ENCODE data around the gene TRAPPC3.

TRAPPC3 gene

GRCh38 chr1:36179220-36179600 lies 29.9 kb upstream of the TRAPPC3 start:
- in situ Hi-C loops (cut with HindIII; ENCODE audit: low sequenced_read_pairs), result no loop called here

GRCh38 chr1:36178471-36179219 lies 29.4 kb upstream of the TRAPPC3 start:
- in situ Hi-C loops (cut with HindIII; ENCODE audit: low sequenced_read_pairs), result no loop called here
- no peak overlapping the region for H3K4me3 ChIP-seq (ENCODE audit: low read depth, low read length)
- no peak for TF ChIP-seq CTCF (IDR thresholded peaks at IDR 0.05; ENCODE audit: low read depth, low read length, missing control alignments)
- DNase-seq (ENCODE audit: low read depth), result no peak

More at GRCh38 chr1:36179220-36179600, 29.9 kb upstream of the TRAPPC3 start:
- DNase-seq (ENCODE audit: low read depth), result no peak
- H3K4me3 ChIP-seq (ENCODE audit: low read depth, low read length), result no peak overlapping the region
- no peak for TF ChIP-seq CTCF (IDR thresholded peaks at IDR 0.05; ENCODE audit: low read depth, low read length, missing control alignments)

GRCh38 chr1:36177589-36178431 lies 28.5 kb upstream of the TRAPPC3 start:
- no peak for TF ChIP-seq CTCF (IDR thresholded peaks at IDR 0.05; ENCODE audit: low read depth, low read length, missing control alignments)
- no peak overlapping the region for H3K4me3 ChIP-seq (ENCODE audit: low read depth, low read length)
- DNase-seq (ENCODE audit: low read depth), result no peak
- in situ Hi-C loops (cut with HindIII; ENCODE audit: low sequenced_read_pairs), result no loop called here

GRCh38 chr1:36176106-36176949 lies 27.0 kb upstream of the TRAPPC3 start:
- TF ChIP-seq CTCF (IDR thresholded peaks at IDR 0.05; ENCODE audit: low read depth, low read length, missing control alignments), result no peak
- H3K4me3 ChIP-seq (ENCODE audit: low read depth, low read length), result no peak overlapping the region
- DNase-seq (ENCODE audit: low read depth), result no peak
- in situ Hi-C loops (cut with HindIII; ENCODE audit: low sequenced_read_pairs), result no loop called here

GRCh38 chr1:36175137-36176095 lies 26.1 kb upstream of the TRAPPC3 start:
- no peak overlapping the region for H3K4me3 ChIP-seq (ENCODE audit: low read depth, low read length)
- DNase-seq (ENCODE audit: low read depth), result no peak
- no peak for TF ChIP-seq CTCF (IDR thresholded peaks at IDR 0.05; ENCODE audit: low read depth, low read length, missing control alignments)
- in situ Hi-C loops (cut with HindIII; ENCODE audit: low sequenced_read_pairs), result no loop called here
